Activated T-helper 17 cell treated with anti-CD3 and anti-CD28 coated beads, Interleukin-2, amount 50 U/mL, for 72 hours (primary cell): ENCODE data around the gene B3GNT4. TPM values are rescaled to one million over a fixed set of nuclear protein-coding genes. Genes with fewer than 3 reads are reported as not detected.

ENCODE experiments used
- ATAC-seq: fragments of 150-1000 bp; cut with Tn5 transposase; replicated peaks from 2 replicates; pipeline ENCODE4 v1.10.0; 2021; ENCODE audit warnings: mild to moderate bottlenecking, moderate library complexity
- H3K27ac Mint-ChIP-seq: one replicate; pipeline ENCODE4 v1.8.0; 2022; ENCODE audit warnings: mixed read lengths
- H3K27me3 Mint-ChIP-seq: one replicate; pipeline ENCODE4 v1.8.0; 2022; ENCODE audit warnings: mixed read lengths
- H3K36me3 Mint-ChIP-seq: one replicate; pipeline ENCODE4 v1.8.0; 2022; ENCODE audit warnings: low read depth, mild to moderate bottlenecking, mixed read lengths
- H3K4me1 Mint-ChIP-seq: one replicate; pipeline ENCODE4 v1.8.0; 2022; ENCODE audit warnings: mixed read lengths
- H3K4me3 Mint-ChIP-seq: one replicate; pipeline ENCODE4 v1.8.0; 2022; ENCODE audit warnings: mild to moderate bottlenecking, mixed read lengths
- H3K9me3 Mint-ChIP-seq: one replicate; pipeline ENCODE4 v1.8.0; 2022; ENCODE audit warnings: mixed read lengths
- total RNA-seq, 2 donors: library from RNA; stranded (reverse); gene quantifications; one replicate each; pipeline ENCODE4 v1.2.3, GENCODE V29; 2022

B3GNT4 gene
- 1 to 10 TPM in 1 of 2 donors, under 1 TPM in 1; 0.48 to 5.3 TPM for total RNA-seq

- Mint-ChIP-seq H3K27ac (no peak within 1 kb of the TSS), H3K4me1 (peaks cover 6% of the 10 kb centered on the region), H3K36me3 (peaks cover 23% of the 10 kb centered on the region), H3K9me3 (no peaks in the 10 kb centered on the region), H3K27me3 (peaks cover 5% of the 10 kb centered on the region), H3K4me3 (peak within 1 kb of the TSS; percentile 79)
- peak; percentile 81 for ATAC-seq
Measured at GRCh38 chr12:122203301-122204166, at the start of gene B3GNT4. Gene B3GNT4, plus strand, starts transcription at chr12:122203709. Its CDS starts 910 bp downstream, at chr12:122204619.

- Mint-ChIP-seq H3K36me3 (no peaks in the 10 kb centered on the region), H3K27ac (no peak overlapping the region), H3K4me3 (no peak overlapping the region), H3K27me3 (no peaks in the 10 kb centered on the region), H3K4me1 (no peaks in the 10 kb centered on the region), H3K9me3 (no peaks in the 10 kb centered on the region)
- no peak for ATAC-seq
Measured at GRCh38 chr12:122155705-122156104, 47.8 kb upstream of the B3GNT4 start.

- peaks cover 3% of the 10 kb centered on the region for H3K27me3 Mint-ChIP-seq
- ATAC-seq = no peak
- H3K4me3 Mint-ChIP-seq = no peak overlapping the region
- no peaks in the 10 kb centered on the region for H3K9me3 Mint-ChIP-seq
- no peak overlapping the region for H3K27ac Mint-ChIP-seq
- no peaks in the 10 kb centered on the region for H3K36me3 Mint-ChIP-seq
- no peaks in the 10 kb centered on the region for H3K4me1 Mint-ChIP-seq
Measured at GRCh38 chr12:122158700-122159285, 44.7 kb upstream of the B3GNT4 start.

GRCh38 chr12:122159882-122160281 lies 43.6 kb upstream of the B3GNT4 start:
- Mint-ChIP-seq H3K27ac (no peak overlapping the region), H3K9me3 (no peaks in the 10 kb centered on the region), H3K27me3 (peaks cover 3% of the 10 kb centered on the region), H3K36me3 (no peaks in the 10 kb centered on the region), H3K4me1 (no peaks in the 10 kb centered on the region), H3K4me3 (no peak overlapping the region)
- no peak for ATAC-seq

- H3K4me3 Mint-ChIP-seq = no peak overlapping the region
- H3K9me3 Mint-ChIP-seq = no peaks in the 10 kb centered on the region
- no peak for ATAC-seq
Measured at GRCh38 chr12:122160761-122161160, 42.7 kb upstream of the B3GNT4 start.

GRCh38 chr12:122161682-122162081 lies 41.8 kb upstream of the B3GNT4 start:
- Mint-ChIP-seq H3K27me3 (peaks cover 7% of the 10 kb centered on the region), H3K36me3 (no peaks in the 10 kb centered on the region), H3K9me3 (no peaks in the 10 kb centered on the region), H3K4me3 (no peak overlapping the region), H3K4me1 (no peaks in the 10 kb centered on the region), H3K27ac (no peak overlapping the region)
- ATAC-seq = no peak

More at GRCh38 chr12:122160761-122161160, 42.7 kb upstream of the B3GNT4 start:
- H3K36me3 Mint-ChIP-seq = no peaks in the 10 kb centered on the region
- peaks cover 7% of the 10 kb centered on the region for H3K27me3 Mint-ChIP-seq
- no peaks in the 10 kb centered on the region for H3K4me1 Mint-ChIP-seq
- no peak overlapping the region for H3K27ac Mint-ChIP-seq

- Mint-ChIP-seq H3K27ac (no peak overlapping the region), H3K9me3 (no peaks in the 10 kb centered on the region), H3K4me3 (no peak overlapping the region), H3K27me3 (peaks cover 7% of the 10 kb centered on the region), H3K4me1 (no peaks in the 10 kb centered on the region), H3K36me3 (no peaks in the 10 kb centered on the region)
- no peak for ATAC-seq
Measured at GRCh38 chr12:122162976-122163375, 40.5 kb upstream of the B3GNT4 start.

GRCh38 chr12:122166422-122167349 lies 36.8 kb upstream of the B3GNT4 start:
- Mint-ChIP-seq H3K9me3 (no peaks in the 10 kb centered on the region), H3K27ac (no peak overlapping the region), H3K4me3 (peak overlapping the region; percentile 43), H3K36me3 (no peaks in the 10 kb centered on the region), H3K27me3 (peaks cover 7% of the 10 kb centered on the region), H3K4me1 (no peaks in the 10 kb centered on the region)
- peak; percentile 94 for ATAC-seq

- Mint-ChIP-seq H3K36me3 (no peaks in the 10 kb centered on the region), H3K27me3 (peaks cover 7% of the 10 kb centered on the region), H3K4me3 (peak overlapping the region; percentile 43), H3K4me1 (no peaks in the 10 kb centered on the region), H3K9me3 (no peaks in the 10 kb centered on the region), H3K27ac (no peak overlapping the region)
- peak; percentile 18 for ATAC-seq
Measured at GRCh38 chr12:122167356-122167925, 36.1 kb upstream of the B3GNT4 start.

GRCh38 chr12:122168492-122168891 lies 35.0 kb upstream of the B3GNT4 start:
- ATAC-seq = no peak
- H3K4me1 Mint-ChIP-seq = peaks cover under 1% of the 10 kb centered on the region
- H3K27me3 Mint-ChIP-seq = peaks cover 5% of the 10 kb centered on the region
- no peaks in the 10 kb centered on the region for H3K36me3 Mint-ChIP-seq
- H3K4me3 Mint-ChIP-seq = no peak overlapping the region
- no peaks in the 10 kb centered on the region for H3K9me3 Mint-ChIP-seq
- H3K27ac Mint-ChIP-seq = no peak overlapping the region

GRCh38 chr12:122171399-122171798 lies 32.1 kb upstream of the B3GNT4 start:
- Mint-ChIP-seq H3K4me1 (peaks cover 5% of the 10 kb centered on the region), H3K9me3 (no peaks in the 10 kb centered on the region), H3K36me3 (no peaks in the 10 kb centered on the region), H3K27ac (no peak overlapping the region), H3K4me3 (no peak overlapping the region), H3K27me3 (peaks cover 5% of the 10 kb centered on the region)
- ATAC-seq = no peak

GRCh38 chr12:122172262-122172939 lies 31.1 kb upstream of the B3GNT4 start:
- Mint-ChIP-seq H3K4me1 (peaks cover 5% of the 10 kb centered on the region), H3K27ac (no peak overlapping the region), H3K36me3 (no peaks in the 10 kb centered on the region), H3K9me3 (no peaks in the 10 kb centered on the region), H3K27me3 (peaks cover 5% of the 10 kb centered on the region), H3K4me3 (no peak overlapping the region)
- no peak for ATAC-seq

- Mint-ChIP-seq H3K27ac (no peak within 1 kb of the TSS), H3K4me3 (no peak within 1 kb of the TSS), H3K9me3 (no peaks in the 10 kb centered on the region), H3K36me3 (no peaks in the 10 kb centered on the region), H3K27me3 (peaks cover 5% of the 10 kb centered on the region), H3K4me1 (peaks cover 5% of the 10 kb centered on the region)
- ATAC-seq = peak; percentile 69
Measured at GRCh38 chr12:122174155-122174845, 29.2 kb upstream of the B3GNT4 start, which contains the start of gene IL31. Gene IL31, minus strand, starts transcription at chr12:122174221. Its CDS starts 49 bp downstream, at chr12:122174172.
